Measurements from ENCODE around the gene CPLANE1. TPM values are rescaled to one million over a fixed set of nuclear protein-coding genes. Genes with fewer than 3 reads are reported as not detected.

The CPLANE1 gene
- total RNA-seq, 1 donor from 2014 or later, result 23.1 TPM

GRCh38 chr5:37174928-37175327, 74.2 kb downstream of the CPLANE1 start:
- no peak overlapping the region for H3K4me3 Mint-ChIP-seq
- H3K27me3 Mint-ChIP-seq, result no peaks in the 10 kb centered on the region
- no peaks in the 10 kb centered on the region for H3K4me1 Mint-ChIP-seq (ENCODE audit: unreplicated experiment)
- TF ChIP-seq CTCF (conservative IDR thresholded peaks at IDR 0.05), result no peak
- no peak for DNase-seq (ENCODE audit: extremely low spot score, unreplicated experiment)
- no peaks in the 10 kb centered on the region for H3K9me3 Mint-ChIP-seq
- H3K27ac Mint-ChIP-seq, result no peak overlapping the region
- peaks cover 24% of the 10 kb centered on the region for H3K36me3 Mint-ChIP-seq

GRCh38 chr5:37172957-37173356, 76.2 kb downstream of the CPLANE1 start:
- TF ChIP-seq CTCF (conservative IDR thresholded peaks at IDR 0.05), result no peak
- no peak for DNase-seq (ENCODE audit: extremely low spot score, unreplicated experiment)
- Mint-ChIP-seq H3K27me3 (no peaks in the 10 kb centered on the region), H3K9me3 (no peaks in the 10 kb centered on the region), H3K36me3 (peaks cover 31% of the 10 kb centered on the region), H3K4me1 (ENCODE audit: unreplicated experiment) (no peaks in the 10 kb centered on the region), H3K4me3 (no peak overlapping the region), H3K27ac (no peak overlapping the region)

GRCh38 chr5:37170856-37171255, 78.3 kb downstream of the CPLANE1 start:
- Mint-ChIP-seq H3K9me3 (no peaks in the 10 kb centered on the region), H3K4me3 (no peak overlapping the region), H3K4me1 (ENCODE audit: unreplicated experiment) (no peaks in the 10 kb centered on the region), H3K27ac (no peak overlapping the region), H3K27me3 (no peaks in the 10 kb centered on the region), H3K36me3 (peaks cover 23% of the 10 kb centered on the region)
- DNase-seq (ENCODE audit: extremely low spot score, unreplicated experiment), result no peak
- no peak for TF ChIP-seq CTCF (conservative IDR thresholded peaks at IDR 0.05)

GRCh38 chr5:37166197-37166596, 83.0 kb downstream of the CPLANE1 start:
- Mint-ChIP-seq H3K4me1 (ENCODE audit: unreplicated experiment) (no peaks in the 10 kb centered on the region), H3K27ac (no peak overlapping the region), H3K9me3 (no peaks in the 10 kb centered on the region), H3K27me3 (no peaks in the 10 kb centered on the region), H3K36me3 (peaks cover 24% of the 10 kb centered on the region), H3K4me3 (no peak overlapping the region)
- TF ChIP-seq CTCF (conservative IDR thresholded peaks at IDR 0.05), result no peak
- no peak for DNase-seq (ENCODE audit: extremely low spot score, unreplicated experiment)

GRCh38 chr5:37165761-37166160, 83.4 kb downstream of the CPLANE1 start:
- Mint-ChIP-seq H3K4me1 (ENCODE audit: unreplicated experiment) (no peaks in the 10 kb centered on the region), H3K9me3 (no peaks in the 10 kb centered on the region), H3K36me3 (peaks cover 24% of the 10 kb centered on the region), H3K27me3 (no peaks in the 10 kb centered on the region), H3K27ac (no peak overlapping the region), H3K4me3 (no peak overlapping the region)
- DNase-seq (ENCODE audit: extremely low spot score, unreplicated experiment), result no peak
- no peak for TF ChIP-seq CTCF (conservative IDR thresholded peaks at IDR 0.05)

GRCh38 chr5:37153661-37154060, 95.5 kb downstream of the CPLANE1 start:
- H3K36me3 Mint-ChIP-seq, result peaks cover 21% of the 10 kb centered on the region
- H3K4me3 Mint-ChIP-seq, result no peak overlapping the region
- H3K4me1 Mint-ChIP-seq (ENCODE audit: unreplicated experiment), result no peaks in the 10 kb centered on the region
- no peaks in the 10 kb centered on the region for H3K27me3 Mint-ChIP-seq
- DNase-seq (ENCODE audit: extremely low spot score, unreplicated experiment), result no peak
- H3K9me3 Mint-ChIP-seq, result no peaks in the 10 kb centered on the region
- TF ChIP-seq CTCF (conservative IDR thresholded peaks at IDR 0.05), result no peak
- H3K27ac Mint-ChIP-seq, result no peak overlapping the region

Data from type B pancreatic cell (in vitro differentiated cells).